Endometrium (tissue), 2 donors: ENCODE data around the gene POU2F1.

ENCODE experiments used
- FAIRE-seq: peaks from 2 replicates; lab custom pipeline; 2012; peaks lifted over from hg19 to GRCh38; lab: Jason Lieb, UNC
- donor health status: control.
- donor health status: control.

Gene POU2F1

GRCh38 chr1:167367705-167368104, 147.0 kb downstream of the POU2F1 start:
- no peak for FAIRE-seq

DNA sequence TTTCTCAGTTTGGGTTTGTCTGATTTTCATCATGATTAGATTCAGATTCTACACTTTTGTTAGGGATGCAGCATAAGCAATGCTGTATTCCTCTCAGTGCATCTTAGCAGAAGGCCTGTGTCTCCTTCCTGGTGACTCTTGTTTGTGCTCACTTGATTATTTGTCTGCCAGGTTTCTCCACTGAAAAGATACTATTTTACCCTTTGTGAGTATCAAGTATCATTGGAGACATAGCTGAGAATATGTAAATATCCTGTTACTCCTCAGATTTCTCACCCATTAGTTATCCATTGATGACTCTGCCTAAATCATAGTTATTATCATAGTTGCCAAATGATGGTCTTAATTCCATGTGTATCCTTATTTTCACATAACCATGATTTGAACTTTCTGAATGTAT, 148.5 kb downstream of the POU2F1 start:
- no peak for FAIRE-seq

GRCh38 chr1:167369933-167370332, 149.2 kb downstream of the POU2F1 start:
- no peak for FAIRE-seq

DNA sequence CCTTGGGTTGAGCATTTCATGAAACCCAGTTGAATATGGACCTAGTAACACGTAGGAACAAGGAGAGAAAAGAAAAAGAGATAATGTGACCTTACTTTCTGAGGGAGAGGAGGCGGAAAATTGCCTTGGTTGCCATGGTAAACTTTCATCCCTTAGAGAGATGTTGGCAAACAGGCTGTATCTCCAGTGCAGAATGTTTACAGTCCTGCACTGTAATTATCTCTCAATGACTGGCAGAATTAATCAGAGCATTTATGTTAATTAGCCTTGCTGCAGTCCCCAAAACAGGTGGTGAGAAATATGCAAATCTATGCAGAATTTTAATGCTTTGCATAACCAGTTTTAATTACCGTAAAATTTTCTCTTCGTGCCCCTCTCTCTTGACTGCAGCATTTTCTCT, 150.3 kb downstream of the POU2F1 start:
- no peak for FAIRE-seq

GRCh38 chr1:167373398-167373797, 152.7 kb downstream of the POU2F1 start:
- no peak for FAIRE-seq

GRCh38 chr1:167373986-167374385, 153.3 kb downstream of the POU2F1 start:
- FAIRE-seq = no peak

DNA sequence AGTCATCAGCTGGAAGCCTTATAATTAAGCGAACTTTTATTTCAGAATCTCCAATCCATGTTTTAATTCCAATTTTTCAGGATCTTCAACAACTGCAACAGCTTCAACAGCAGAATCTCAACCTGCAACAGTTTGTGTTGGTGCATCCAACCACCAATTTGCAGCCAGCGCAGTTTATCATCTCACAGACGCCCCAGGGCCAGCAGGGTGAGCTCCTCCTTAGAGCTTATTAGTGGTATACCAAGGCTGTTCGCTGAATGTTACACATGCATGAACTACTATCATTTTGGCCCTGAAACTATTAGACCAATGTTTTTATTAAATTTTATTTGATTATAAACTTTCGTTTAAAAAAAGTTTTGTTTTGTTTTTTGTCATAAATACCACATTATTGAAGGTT, 155.3 kb downstream of the POU2F1 start:
- FAIRE-seq = no peak

- no peak for FAIRE-seq
Observed at GRCh38 chr1:167387251-167387910, 166.7 kb downstream of the POU2F1 start.

GRCh38 chr1:167388976-167389375, 168.3 kb downstream of the POU2F1 start:
- FAIRE-seq = no peak

- FAIRE-seq = no peak
Observed at GRCh38 chr1:167392200-167392696, 171.6 kb downstream of the POU2F1 start.

- no peak for FAIRE-seq
Observed at GRCh38 chr1:167400359-167400953, 179.8 kb downstream of the POU2F1 start.

GRCh38 chr1:167401260-167401873, 180.7 kb downstream of the POU2F1 start:
- no peak for FAIRE-seq

GRCh38 chr1:167404161-167404888, 183.6 kb downstream of the POU2F1 start:
- FAIRE-seq = no peak

- FAIRE-seq = no peak
Observed at GRCh38 chr1:167404908-167405307, 184.2 kb downstream of the POU2F1 start.

DNA sequence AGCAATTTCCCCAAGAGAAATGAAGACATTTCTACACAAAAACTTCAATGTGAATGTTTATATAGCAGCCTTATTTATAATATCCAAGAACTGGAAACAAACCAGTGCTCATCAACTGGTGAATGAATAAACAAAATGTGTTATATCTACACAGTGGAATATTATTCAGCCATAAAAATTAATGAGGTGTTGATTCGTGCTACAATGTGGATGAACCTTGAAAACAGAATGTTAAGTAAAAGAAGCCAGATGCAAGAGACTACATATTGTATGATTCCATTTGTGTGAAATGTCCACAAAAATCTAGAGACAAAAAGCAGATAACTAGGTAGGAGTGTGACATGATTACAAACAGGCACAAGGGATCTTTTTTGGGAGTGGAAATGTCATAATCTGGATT, 187.7 kb downstream of the POU2F1 start:
- FAIRE-seq = peak; percentile 83

GRCh38 chr1:167409183-167409582, 188.5 kb downstream of the POU2F1 start:
- FAIRE-seq = no peak

GRCh38 chr1:167412072-167412471, 191.4 kb downstream of the POU2F1 start:
- FAIRE-seq = no peak

GRCh38 chr1:167412920-167413319, 192.2 kb downstream of the POU2F1 start:
- FAIRE-seq = no peak

GRCh38 chr1:167413328-167413727, 192.6 kb downstream of the POU2F1 start:
- no peak for FAIRE-seq

GRCh38 chr1:167416506-167416905, 195.8 kb downstream of the POU2F1 start:
- FAIRE-seq = no peak

- FAIRE-seq = no peak
Observed at GRCh38 chr1:167418391-167418790, 197.7 kb downstream of the POU2F1 start.

DNA sequence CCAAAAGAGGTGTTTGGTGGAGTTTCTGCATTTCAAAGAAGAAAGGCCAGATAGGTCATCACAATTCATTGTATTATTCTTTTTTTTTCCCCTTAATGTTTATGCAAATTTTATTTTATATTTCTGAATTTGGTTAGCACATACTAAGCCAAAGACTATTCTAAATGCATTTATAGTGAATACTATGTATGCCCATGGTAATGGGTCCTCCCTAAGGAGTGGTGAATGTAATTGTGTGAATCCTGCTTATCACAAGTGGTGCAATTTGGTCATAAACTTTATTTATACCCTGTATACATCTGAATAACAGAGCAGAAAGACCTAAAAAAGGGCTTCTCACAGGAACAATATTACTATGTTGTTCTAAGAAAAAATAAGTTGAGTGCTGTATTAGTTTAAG, 198.6 kb downstream of the POU2F1 start:
- FAIRE-seq = no peak

DNA sequence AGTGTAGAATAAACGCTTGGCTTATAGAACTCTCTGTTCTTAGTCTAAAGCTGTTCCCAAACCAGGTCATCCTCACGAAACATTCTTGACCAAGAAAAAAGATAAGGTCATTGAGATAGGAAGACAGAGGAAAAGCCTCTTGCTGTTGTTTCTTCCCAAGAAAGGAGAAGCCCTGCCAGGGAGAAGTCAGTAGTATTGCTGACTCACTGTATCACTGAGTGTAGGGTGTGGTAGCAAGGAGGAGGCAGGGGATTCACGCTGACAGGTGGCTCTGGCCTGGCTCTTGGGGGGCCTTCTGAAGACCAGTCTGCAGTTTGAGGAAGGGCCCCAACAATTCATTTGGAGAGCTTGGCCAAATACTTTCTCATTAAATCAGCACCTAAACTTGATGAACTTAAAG, 199.8 kb downstream of the POU2F1 start:
- no peak for FAIRE-seq
